HG03103 (cell line): ENCODE data around the gene CRTC3.
"Not testable (repeated sequence)": the region's sequence is repeated elsewhere in the genome, so short reads cannot be mapped to it uniquely, and the experiment has no call there.

Experiments
- ATAC-seq: cut with Tn5 transposase; IDR thresholded peaks from one replicate; pipeline ENCODE4 v1.9.1; 2021; ENCODE audit warnings: low read depth; ENCODE audit not compliant: unreplicated experiment

The CRTC3 gene

GRCh38 chr15:90529371-90530249, at the start of gene CRTC3:
Gene CRTC3 (plus strand): TSS chr15:90529923. CDS start chr15:90530072, 149 bp downstream.
- peak; percentile 57 for ATAC-seq

- no peak for ATAC-seq
These were observed 48.7 kb upstream of the CRTC3 start for GRCh38 chr15:90481023-90481422.

DNA sequence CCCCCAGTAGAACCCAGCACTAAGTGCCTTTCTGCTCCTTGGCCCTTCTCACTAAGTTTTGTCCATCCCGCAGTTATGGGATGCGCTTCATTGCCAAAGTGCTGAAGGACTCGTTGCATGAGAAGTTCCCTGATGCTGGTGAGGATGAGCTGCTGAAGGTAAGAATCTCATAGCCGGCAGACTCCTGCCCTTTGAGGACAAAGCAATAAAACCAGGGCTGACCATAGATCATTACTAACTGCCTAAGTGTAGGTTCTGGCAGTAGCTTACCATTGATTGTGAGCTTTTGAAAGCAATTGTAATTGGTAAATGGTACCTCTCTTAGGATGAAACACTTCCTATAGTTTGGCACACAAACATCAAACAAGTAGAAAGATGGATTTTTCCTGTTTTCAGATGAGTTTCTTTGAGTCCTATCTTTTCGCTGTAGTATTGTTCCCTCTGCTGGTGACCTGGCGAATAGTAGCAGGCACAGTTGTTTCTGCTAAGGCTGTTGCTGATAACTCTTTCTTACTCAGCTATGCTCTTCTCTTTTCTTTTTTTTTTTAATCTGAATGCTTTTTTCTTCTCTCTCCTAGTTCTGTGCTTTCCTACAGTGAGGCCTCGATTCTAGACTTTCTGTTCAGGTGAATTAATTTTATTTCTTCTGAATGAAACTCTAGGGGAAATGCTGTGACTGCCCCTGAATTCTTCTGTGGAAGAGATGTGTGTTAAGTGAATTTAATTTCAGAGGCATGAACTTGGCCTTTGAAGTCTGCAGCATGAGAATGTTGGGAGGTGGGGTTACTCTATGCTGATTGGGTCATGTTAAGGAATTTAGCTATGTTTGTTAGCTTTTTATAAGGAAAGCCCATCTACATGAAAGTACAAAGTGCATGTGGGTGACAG, 47.4 kb upstream of the CRTC3 start:
- ATAC-seq = no peak

DNA sequence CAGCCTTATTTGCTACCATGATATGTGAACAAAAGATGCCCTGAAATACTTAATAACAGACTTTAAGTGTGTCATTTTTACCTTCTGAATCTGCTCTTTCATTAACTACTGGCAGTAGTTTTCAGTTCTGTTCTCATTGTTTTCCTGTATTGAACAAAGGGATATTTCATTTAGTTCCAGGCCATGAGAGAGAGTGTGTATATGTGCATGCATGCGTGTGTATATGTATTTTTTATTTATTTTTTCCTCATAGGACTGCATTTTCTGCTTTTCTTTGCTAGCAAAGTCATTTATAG, 46.8 kb upstream of the CRTC3 start:
- ATAC-seq = no peak

- no peak for ATAC-seq
These were observed 46.1 kb upstream of the CRTC3 start for GRCh38 chr15:90483637-90484036.

DNA sequence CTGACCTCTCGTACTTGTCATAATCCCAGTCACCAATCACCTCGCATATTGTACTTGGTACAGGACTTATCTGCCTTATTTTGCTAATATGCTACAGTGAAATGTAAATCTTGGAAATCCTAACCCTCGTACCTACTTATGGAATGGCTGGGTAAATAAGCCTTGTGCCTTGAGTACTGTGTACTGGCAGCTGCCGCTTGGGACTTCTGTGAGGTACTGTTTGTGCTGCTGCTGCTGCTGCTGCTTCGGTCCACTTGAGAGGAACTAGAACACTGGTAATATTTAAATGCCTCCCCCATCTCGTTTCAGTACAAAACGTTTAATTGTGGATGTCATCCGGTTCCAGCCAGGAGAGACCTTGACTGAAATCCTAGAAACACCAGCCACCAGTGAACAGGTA, 42.5 kb upstream of the CRTC3 start:
- ATAC-seq = no peak

DNA sequence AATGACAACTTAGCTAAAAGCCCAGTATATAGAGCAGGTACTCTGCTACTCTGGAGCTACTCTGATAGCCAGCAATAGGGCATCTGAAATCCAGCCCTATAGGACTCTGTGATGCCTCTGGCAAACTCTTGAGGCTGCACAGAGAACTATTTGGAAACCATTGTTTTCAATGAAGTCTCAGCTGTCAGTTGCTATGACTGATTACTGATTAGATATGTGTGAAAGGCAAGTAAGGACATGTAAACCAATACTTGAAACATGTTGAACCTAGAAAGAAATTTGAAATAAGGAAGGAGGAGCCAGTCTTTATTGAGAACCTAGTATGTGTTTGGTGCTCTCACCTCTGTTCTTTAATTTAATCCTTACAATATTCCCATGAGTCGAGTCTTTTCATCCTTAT, 40.2 kb upstream of the CRTC3 start:
- no peak for ATAC-seq

DNA sequence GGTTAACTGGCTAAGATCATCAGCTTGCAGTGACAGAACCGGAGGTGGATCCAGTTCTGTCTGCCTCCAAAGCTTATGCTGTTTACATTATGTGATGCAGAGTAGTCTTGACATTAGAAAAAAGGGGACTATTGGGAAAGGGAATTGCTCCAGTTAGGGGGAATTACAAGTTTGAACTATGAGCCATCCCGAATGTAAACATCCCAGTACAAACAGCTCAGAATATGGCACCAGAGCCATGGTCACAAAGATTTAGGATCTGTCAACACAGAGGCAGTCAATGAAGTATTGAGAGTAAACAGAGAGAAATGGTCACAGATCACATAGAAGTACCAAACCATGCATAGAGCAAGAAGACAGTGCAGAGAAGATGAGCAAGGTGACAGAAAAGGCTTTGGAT, 39.8 kb upstream of the CRTC3 start:
- ATAC-seq = no peak

- ATAC-seq = no peak
These were observed 36.1 kb upstream of the CRTC3 start for GRCh38 chr15:90493647-90494046.

- ATAC-seq = no peak
These were observed 34.7 kb upstream of the CRTC3 start for GRCh38 chr15:90495067-90495466.

GRCh38 chr15:90496791-90497190, 32.9 kb upstream of the CRTC3 start:
- no peak for ATAC-seq

- no peak for ATAC-seq
These were observed 32.3 kb upstream of the CRTC3 start for GRCh38 chr15:90497376-90497775.

- ATAC-seq = no peak
These were observed 31.8 kb upstream of the CRTC3 start for GRCh38 chr15:90497912-90498311.

DNA sequence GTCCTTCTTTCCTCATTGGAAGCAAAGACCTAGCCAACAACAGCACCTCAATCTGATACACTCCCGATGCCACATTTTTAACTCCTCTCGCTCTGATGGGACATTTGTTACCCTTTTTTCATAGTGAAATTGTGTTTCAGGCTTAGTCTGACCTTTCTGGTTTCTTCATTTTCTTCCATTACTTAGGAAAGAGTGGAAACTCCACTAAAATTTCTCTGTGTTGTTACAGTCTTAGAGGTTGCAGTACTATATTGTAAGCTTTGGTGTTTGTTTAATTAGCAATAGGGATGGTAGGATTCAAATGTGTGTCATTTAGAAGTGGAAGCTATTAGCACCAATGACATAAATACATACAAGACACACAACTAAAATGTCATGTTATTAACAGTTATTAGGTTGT, 29.6 kb upstream of the CRTC3 start:
- no peak for ATAC-seq

GRCh38 chr15:90501898-90502297, 27.8 kb upstream of the CRTC3 start:
- ATAC-seq = no peak

DNA sequence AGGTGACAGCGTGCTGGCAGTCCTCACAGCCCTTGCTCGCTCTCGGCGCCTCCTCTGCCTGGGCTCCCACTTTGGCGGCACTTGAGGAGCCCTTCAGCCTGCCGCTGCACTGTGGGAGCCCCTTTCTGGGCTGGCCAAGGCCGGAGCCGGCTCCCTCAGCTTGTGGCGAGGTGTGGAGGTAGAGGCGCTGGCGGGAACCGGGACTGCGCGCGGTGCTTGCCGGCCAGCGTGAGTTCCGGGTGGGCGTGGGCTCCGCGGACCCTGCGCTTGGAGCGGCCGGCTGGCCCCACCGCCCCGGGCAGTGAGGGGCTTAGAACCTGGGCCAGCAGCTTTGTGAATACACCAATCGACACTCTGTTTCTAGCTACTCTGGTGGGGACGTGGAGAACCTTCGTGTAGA, 18.9 kb upstream of the CRTC3 start:
- ATAC-seq = not testable (repeated sequence)

GRCh38 chr15:90511211-90511618, 18.5 kb upstream of the CRTC3 start:
- ATAC-seq = not testable (repeated sequence)

- no peak for ATAC-seq
These were observed 17.4 kb upstream of the CRTC3 start for GRCh38 chr15:90512276-90512675.

GRCh38 chr15:90512981-90513380, 16.7 kb upstream of the CRTC3 start:
- ATAC-seq = no peak

GRCh38 chr15:90513448-90513847, 16.3 kb upstream of the CRTC3 start:
- ATAC-seq = no peak

- not testable (repeated sequence) for ATAC-seq
These were observed 15.8 kb upstream of the CRTC3 start for GRCh38 chr15:90513893-90514292.

DNA sequence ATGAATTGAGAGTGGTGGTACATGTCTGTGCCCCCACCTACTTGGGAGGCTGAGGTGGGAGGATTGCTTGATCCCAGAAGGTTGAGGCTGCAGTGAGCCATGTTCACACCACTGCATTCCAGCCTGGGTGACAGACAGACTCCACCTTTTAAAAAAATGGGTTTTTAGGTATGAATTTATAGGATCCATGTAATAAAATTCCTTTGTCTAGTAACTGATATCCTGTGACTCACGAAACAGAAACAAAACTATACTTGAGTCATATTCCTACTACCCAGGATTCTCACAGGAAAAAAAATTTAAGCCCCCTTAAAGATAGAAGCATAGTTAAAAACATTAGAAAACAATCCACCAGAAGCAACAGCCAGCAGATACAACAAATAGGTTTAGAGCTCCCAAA, 10.0 kb upstream of the CRTC3 start:
- no peak for ATAC-seq
